Fibroblast of lung (primary cell): ENCODE measurements around the gene C4orf54. TPM values are rescaled to one million over a fixed set of nuclear protein-coding genes. Genes with fewer than 3 reads are reported as not detected.

Experiments
- DNase-seq, 2 donors: peaks; one replicate each; pipeline versions ENCODE4 v3.0.0 to v3.0.0-alpha.2; 2010; ENCODE audit warnings: low read depth in 2 of 2
- H2AFZ ChIP-seq: 2 replicates; pipeline ENCODE4 v1.5.1; 2012; ENCODE audit warnings: low read length, control low read depth, inconsistent platforms
- H3K27ac ChIP-seq: 2 replicates; pipeline ENCODE4 v1.5.1; 2011; ENCODE audit warnings: low read length, control low read depth; ENCODE audit not compliant: insufficient read depth
- H3K27me3 ChIP-seq: 2 replicates; pipeline ENCODE4 v1.5.1; 2011; ENCODE audit warnings: mild to moderate bottlenecking, low read length; ENCODE audit not compliant: control insufficient read depth, insufficient read depth
- H3K36me3 ChIP-seq: 2 replicates; pipeline ENCODE4 v1.5.1; 2011; ENCODE audit warnings: low read length; ENCODE audit not compliant: control insufficient read depth, insufficient read depth
- H3K4me1 ChIP-seq: 2 replicates; pipeline ENCODE4 v1.5.1; 2011; ENCODE audit warnings: low read length; ENCODE audit not compliant: control insufficient read depth, insufficient read depth; ENCODE audit errors: extremely low read depth
- H3K4me2 ChIP-seq: 2 replicates; pipeline ENCODE4 v1.5.1; 2011; ENCODE audit warnings: low read length, control low read depth; ENCODE audit not compliant: insufficient read depth; ENCODE audit errors: extremely low read depth
- H3K4me3 ChIP-seq, 4 experiments: fragments of 200-600 bp in 1 of 4; sonication (generic) in 1 of 4; replicated peaks in 1 of 4; 2 replicates each; pipeline ENCODE4 v1.5.1; 2011 to 2016; ENCODE audit warnings: low read length in 4 of 4, low read depth in 3 of 4, mild to moderate bottlenecking in 3 of 4, control low read depth in 2 of 4, inconsistent platforms in 1 of 4, mixed read lengths in 1 of 4; ENCODE audit not compliant: insufficient read depth in 1 of 4; ENCODE audit errors: control extremely low read depth in 1 of 4
- H3K79me2 ChIP-seq: 2 replicates; pipeline ENCODE4 v1.5.1; 2012; ENCODE audit warnings: mild to moderate bottlenecking, low read length, inconsistent platforms; ENCODE audit not compliant: control insufficient read depth, insufficient read depth
- H3K9ac ChIP-seq: 2 replicates; pipeline ENCODE4 v1.5.1; 2011; ENCODE audit warnings: mild to moderate bottlenecking, low read length, control low read depth; ENCODE audit not compliant: insufficient read depth
- H3K9me3 ChIP-seq: 2 replicates; pipeline ENCODE4 v1.5.1; 2012; ENCODE audit warnings: low read depth, low read length; ENCODE audit not compliant: control insufficient read depth, insufficient read depth
- H4K20me1 ChIP-seq: 2 replicates; pipeline ENCODE4 v1.5.1; 2011; ENCODE audit warnings: low read length; ENCODE audit not compliant: control insufficient read depth, insufficient read depth; ENCODE audit errors: extremely low read depth
- EZH2 ChIP-seq: IDR thresholded peaks from 2 replicates; pipeline ENCODE4 v1.5.1; 2012; ENCODE audit warnings: low read length, control low read depth, mild to moderate bottlenecking; ENCODE audit errors: missing control alignments
- polyA plus RNA-seq, 2 donors: library from polyadenylated mRNA; depleted of rRNA in 1 of 2; stranded (reverse) in 1 of 2; unstranded in 1 of 2; fragments of >200 nt; gene quantifications; 2 replicates each; pipeline ENCODE4 v1.2.1, GENCODE V29; 2011 to 2012; ENCODE audit warnings: missing spikeins in 1 of 2
- total RNA-seq: library from RNA; depleted of rRNA; stranded (reverse); fragments of >200 nt; gene quantifications from 2 replicates; pipeline ENCODE4 v1.2.1, GENCODE V29; 2014
- TF ChIP-seq, protein P1 (sequence below), 2 donors: IDR thresholded peaks in 1 of 2; conservative IDR thresholded peaks in 1 of 2; 1 replicate in 1 of 2; 2 replicates in 1 of 2; pipeline ENCODE4 v1.5.1; 2011 to 2012; ENCODE audit warnings: low read length in 2 of 2, control low read depth in 1 of 2, inconsistent platforms in 1 of 2, low read depth in 1 of 2, mild to moderate bottlenecking in 1 of 2

C4orf54 gene
- total and polyA plus RNA-seq, 2 donors (not counting 1 experiment from before 2014, with no cell fraction given): under 0.01 to 0.01 TPM

DNA sequence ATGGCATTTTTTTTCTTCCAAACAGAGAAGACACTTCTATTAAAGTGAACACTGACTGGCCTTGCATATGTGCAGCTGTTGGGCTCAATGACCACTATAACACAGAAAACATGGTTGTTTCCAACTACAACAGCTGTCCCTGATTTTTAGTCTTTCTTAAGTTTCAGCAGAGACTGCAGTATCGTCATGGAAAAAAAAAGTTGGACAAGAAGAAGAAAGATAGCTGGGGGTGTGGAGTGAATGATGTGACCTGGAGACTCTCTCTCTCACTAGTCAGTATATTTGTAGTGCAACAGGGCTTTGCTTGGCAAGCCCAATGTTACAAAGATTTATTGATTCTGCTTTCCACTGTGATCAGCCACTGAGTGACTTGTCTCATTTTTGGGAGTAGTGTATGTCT lies 29.5 kb upstream of the C4orf54 start:
- Histone ChIP-seq H3K27me3 (no peaks in the 10 kb centered on the region), H3K4me3 (no peak overlapping the region), H4K20me1 (no peaks in the 10 kb centered on the region), H3K79me2 (no peaks in the 10 kb centered on the region), H2AFZ (no peak overlapping the region), H3K9me3 (no peaks in the 10 kb centered on the region), H3K36me3 (no peaks in the 10 kb centered on the region), H3K4me2 (no peak overlapping the region), H3K9ac (no peak overlapping the region), H3K4me1 (no peaks in the 10 kb centered on the region), H3K27ac (no peak overlapping the region)
- no peak for DNase-seq
- no peak for TF ChIP-seq EZH2
- TF ChIP-seq, protein P1, sequence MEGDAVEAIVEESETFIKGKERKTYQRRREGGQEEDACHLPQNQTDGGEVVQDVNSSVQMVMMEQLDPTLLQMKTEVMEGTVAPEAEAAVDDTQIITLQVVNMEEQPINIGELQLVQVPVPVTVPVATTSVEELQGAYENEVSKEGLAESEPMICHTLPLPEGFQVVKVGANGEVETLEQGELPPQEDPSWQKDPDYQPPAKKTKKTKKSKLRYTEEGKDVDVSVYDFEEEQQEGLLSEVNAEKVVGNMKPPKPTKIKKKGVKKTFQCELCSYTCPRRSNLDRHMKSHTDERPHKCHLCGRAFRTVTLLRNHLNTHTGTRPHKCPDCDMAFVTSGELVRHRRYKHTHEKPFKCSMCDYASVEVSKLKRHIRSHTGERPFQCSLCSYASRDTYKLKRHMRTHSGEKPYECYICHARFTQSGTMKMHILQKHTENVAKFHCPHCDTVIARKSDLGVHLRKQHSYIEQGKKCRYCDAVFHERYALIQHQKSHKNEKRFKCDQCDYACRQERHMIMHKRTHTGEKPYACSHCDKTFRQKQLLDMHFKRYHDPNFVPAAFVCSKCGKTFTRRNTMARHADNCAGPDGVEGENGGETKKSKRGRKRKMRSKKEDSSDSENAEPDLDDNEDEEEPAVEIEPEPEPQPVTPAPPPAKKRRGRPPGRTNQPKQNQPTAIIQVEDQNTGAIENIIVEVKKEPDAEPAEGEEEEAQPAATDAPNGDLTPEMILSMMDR (conservative IDR thresholded peaks at IDR 0.05 in 1 of 2, IDR thresholded peaks at IDR 0.05 in 1 of 2; ENCODE audit: low read depth in 1 of 2, low read length in 2 of 2): no peak

DNA sequence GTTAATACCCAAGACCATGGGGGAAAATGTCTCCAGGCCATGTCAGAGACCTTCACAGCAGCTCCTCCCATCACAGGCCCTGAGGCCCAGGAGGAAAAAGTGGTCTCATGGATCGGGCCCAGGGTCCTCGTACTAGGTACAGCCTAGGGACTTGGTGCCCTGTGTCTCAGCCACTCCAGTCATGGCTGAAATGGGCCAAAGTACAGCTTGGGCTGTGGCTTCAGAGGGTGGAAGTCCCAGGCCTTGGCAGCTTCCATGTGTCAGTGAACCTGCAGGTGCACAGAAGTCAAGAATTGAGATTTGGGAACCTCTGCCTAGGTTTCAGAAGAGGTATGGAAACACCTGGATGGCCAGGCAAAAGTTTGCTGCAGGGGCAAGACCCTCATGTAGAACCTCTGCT lies 27.6 kb upstream of the C4orf54 start:
- Histone ChIP-seq H3K9ac (no peak overlapping the region), H3K4me1 (no peaks in the 10 kb centered on the region), H3K79me2 (no peaks in the 10 kb centered on the region), H3K27me3 (no peaks in the 10 kb centered on the region), H3K36me3 (no peaks in the 10 kb centered on the region), H3K27ac (no peak overlapping the region), H3K4me3 (no peak overlapping the region), H3K4me2 (no peak overlapping the region), H2AFZ (no peak overlapping the region), H3K9me3 (no peaks in the 10 kb centered on the region), H4K20me1 (no peaks in the 10 kb centered on the region)
- no peak for DNase-seq
- no peak for TF ChIP-seq EZH2
- TF ChIP-seq, protein P1 (conservative IDR thresholded peaks at IDR 0.05 in 1 of 2, IDR thresholded peaks at IDR 0.05 in 1 of 2; ENCODE audit: low read depth in 1 of 2, low read length in 2 of 2): no peak

DNA sequence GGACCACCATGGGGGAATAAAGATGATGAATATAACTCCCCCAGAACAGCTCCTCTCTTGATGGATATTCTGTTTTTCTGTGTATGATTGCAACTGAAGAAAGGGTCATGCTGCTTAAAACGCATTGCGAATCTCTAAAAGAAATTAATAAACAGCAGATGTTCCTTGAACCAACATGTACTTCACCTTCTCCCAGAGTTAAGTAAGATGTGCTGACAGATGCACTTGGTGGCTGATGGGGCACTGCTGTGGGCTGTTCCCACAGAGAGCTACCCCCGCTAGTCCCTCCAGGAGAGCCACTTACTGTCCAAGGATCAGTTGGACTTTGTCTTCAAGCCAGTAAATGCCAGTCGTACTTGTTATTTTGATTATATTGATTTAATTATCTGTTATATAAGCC lies 26.3 kb upstream of the C4orf54 start:
- Histone ChIP-seq H3K36me3 (no peaks in the 10 kb centered on the region), H3K4me1 (no peaks in the 10 kb centered on the region), H3K9me3 (no peaks in the 10 kb centered on the region), H3K27ac (no peak overlapping the region), H4K20me1 (no peaks in the 10 kb centered on the region), H3K9ac (no peak overlapping the region), H3K79me2 (no peaks in the 10 kb centered on the region), H3K4me2 (no peak overlapping the region), H3K27me3 (no peaks in the 10 kb centered on the region), H2AFZ (no peak overlapping the region), H3K4me3 (no peak overlapping the region)
- no peak for DNase-seq
- TF ChIP-seq, protein P1 (conservative IDR thresholded peaks at IDR 0.05 in 1 of 2, IDR thresholded peaks at IDR 0.05 in 1 of 2; ENCODE audit: low read depth in 1 of 2, low read length in 2 of 2): no peak
- no peak for TF ChIP-seq EZH2
